Uterus (tissue), 2 donors: ENCODE results near the gene DDR2.

Source experiments
- POLR2A ChIP-seq, 2 donors: fragments of 450-650 bp; IDR thresholded peaks; one replicate each; pipeline ENCODE4 v1.6.1; 2016; ENCODE audit warnings: antibody characterized with exemption in 2 of 2, mild to moderate bottlenecking in 1 of 2, moderate library complexity in 1 of 2
- TF ChIP-seq, protein P1 (sequence below), 4 experiments: fragments of 200-600 bp in 2 of 4; fragments of 450-650 bp in 2 of 4; sonication (generic) in 2 of 4; IDR thresholded peaks; one replicate each; pipeline ENCODE4 v1.5.1; 2016 to 2019; ENCODE audit warnings: antibody characterized with exemption in 4 of 4, mild to moderate bottlenecking in 2 of 4, moderate library complexity in 1 of 4

DNA sequence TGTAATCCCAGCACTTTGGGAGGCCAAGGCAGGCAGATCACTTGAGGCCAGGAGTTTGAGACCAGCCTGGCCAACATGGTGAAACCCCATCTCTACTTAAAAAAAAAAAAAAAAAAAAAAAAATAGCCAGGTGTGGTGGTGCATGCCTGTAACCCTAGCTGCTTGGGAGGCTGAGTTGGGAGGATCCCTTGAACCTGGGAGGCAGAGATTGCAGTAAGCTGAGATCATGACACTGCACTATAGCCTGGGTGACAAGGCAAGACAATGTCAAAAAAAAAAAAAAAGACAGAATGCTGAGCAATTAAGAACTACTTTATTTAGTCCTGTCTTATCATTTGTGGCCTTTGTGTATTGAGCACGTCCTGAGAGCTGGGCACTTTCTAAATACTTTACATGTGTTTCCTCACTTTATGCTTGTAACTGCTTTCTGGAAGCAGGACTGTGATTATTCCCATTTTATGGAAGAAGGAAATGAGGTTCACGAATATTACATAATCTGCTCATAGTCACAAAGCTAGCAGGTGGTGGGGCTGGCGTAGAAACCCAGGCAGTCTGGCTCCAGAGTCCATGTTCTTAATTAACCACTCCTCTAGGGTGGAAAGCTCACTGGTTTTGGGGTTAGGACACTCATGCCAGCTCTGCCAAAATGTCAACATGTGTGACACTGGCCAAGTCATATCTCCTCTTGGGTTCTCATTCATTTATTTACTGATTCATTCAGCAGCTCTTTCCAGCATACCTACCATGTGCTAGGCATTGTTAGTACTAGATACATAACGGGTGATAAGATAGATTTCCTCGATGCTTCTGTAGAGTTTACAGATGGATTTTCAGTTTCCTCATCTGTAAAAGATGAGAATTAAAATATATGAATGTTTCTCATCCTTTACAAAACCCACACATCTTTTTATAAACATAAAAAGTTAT lies 57.7 kb downstream of the DDR2 start:
- TF ChIP-seq, protein P1, sequence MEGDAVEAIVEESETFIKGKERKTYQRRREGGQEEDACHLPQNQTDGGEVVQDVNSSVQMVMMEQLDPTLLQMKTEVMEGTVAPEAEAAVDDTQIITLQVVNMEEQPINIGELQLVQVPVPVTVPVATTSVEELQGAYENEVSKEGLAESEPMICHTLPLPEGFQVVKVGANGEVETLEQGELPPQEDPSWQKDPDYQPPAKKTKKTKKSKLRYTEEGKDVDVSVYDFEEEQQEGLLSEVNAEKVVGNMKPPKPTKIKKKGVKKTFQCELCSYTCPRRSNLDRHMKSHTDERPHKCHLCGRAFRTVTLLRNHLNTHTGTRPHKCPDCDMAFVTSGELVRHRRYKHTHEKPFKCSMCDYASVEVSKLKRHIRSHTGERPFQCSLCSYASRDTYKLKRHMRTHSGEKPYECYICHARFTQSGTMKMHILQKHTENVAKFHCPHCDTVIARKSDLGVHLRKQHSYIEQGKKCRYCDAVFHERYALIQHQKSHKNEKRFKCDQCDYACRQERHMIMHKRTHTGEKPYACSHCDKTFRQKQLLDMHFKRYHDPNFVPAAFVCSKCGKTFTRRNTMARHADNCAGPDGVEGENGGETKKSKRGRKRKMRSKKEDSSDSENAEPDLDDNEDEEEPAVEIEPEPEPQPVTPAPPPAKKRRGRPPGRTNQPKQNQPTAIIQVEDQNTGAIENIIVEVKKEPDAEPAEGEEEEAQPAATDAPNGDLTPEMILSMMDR (IDR thresholded peaks at IDR 0.05): no peak
- TF ChIP-seq POLR2A (IDR thresholded peaks at IDR 0.05): no peak
